K562 (cell line): ENCODE data around the gene TCF12. TPM values are rescaled to one million over a fixed set of nuclear protein-coding genes. Genes with fewer than 3 reads are reported as not detected.

ENCODE experiments used
- ATAC-seq: fragments of 200-7000 bp; cut with Tn5 transposase; 3 replicates; pipeline ENCODE4 v1.9.1; 2020; ENCODE audit warnings: moderate library complexity
- BruUV-seq: library from RNA; stranded (reverse); fragments of 400-500 nt; replicated peaks from 2 replicates; lab custom pipeline; 2021; lab: Mats Ljungman, UMichigan
- CTCF ChIA-PET: fragments of 300-600 bp; formaldehyde crosslinking; extraction: SDS; loops from one replicate; lab custom pipeline; 2021; ENCODE audit warnings: low intra/inter-chr PET ratio; lab: Yijun Ruan, JAX
- POLR2A ChIA-PET: fragments of 300-600, 350-650 bp; sonication (Branson Sonifier 250); formaldehyde crosslinking; extraction: SDS; loops from one replicate; lab custom pipeline; 2021; ENCODE audit warnings: antibody characterized with exemption, inconsistent platforms; lab: Yijun Ruan, JAX
- DNase-seq, 4 experiments: peaks; one replicate each; pipeline versions ENCODE4 v3.0.0 to v3.0.0-alpha.2; 2011 to 2018; ENCODE audit warnings: low spot score in 3 of 4, mixed read lengths in 3 of 4; ENCODE audit errors: extremely low read depth in 1 of 4
- FAIRE-seq: peaks from 2 replicates; lab custom pipeline; 2011; peaks lifted over from hg19 to GRCh38; lab: Jason Lieb, UNC
- H2AFZ ChIP-seq: 2 replicates; pipeline ENCODE4 v1.6.0; 2011; ENCODE audit warnings: low read depth, low read length, control low read depth, inconsistent platforms
- H3K27ac ChIP-seq: fragments of 200-600 bp; 3 replicates; pipeline ENCODE4 v1.8.0; 2011; ENCODE audit warnings: low read depth, mild to moderate bottlenecking, control low read depth, inconsistent platforms, low read length, moderate library complexity, mixed read lengths; ENCODE audit errors: extremely low read depth
- H3K27me3 ChIP-seq, 2 experiments: fragments of 300-600 bp in 1 of 2; 2 replicates in 1 of 2; 3 replicates in 1 of 2; pipeline versions ENCODE4 v1.6.0 to v1.8.0; 2011; ENCODE audit warnings: inconsistent platforms in 2 of 2, low read length in 2 of 2, mild to moderate bottlenecking in 1 of 2, mixed read lengths in 1 of 2, moderate library complexity in 1 of 2; ENCODE audit not compliant: control insufficient read depth in 2 of 2, insufficient read depth in 2 of 2
- H3K36me3 ChIP-seq: fragments of 300-600 bp; 3 replicates; pipeline ENCODE4 v1.8.0; 2011; ENCODE audit warnings: mild to moderate bottlenecking, low read length, inconsistent platforms; ENCODE audit not compliant: control insufficient read depth, insufficient read depth
- H3K4me1 ChIP-seq, 2 experiments: fragments of 200-600 bp in 1 of 2; replicated peaks in 1 of 2; 2 replicates in 1 of 2; 3 replicates in 1 of 2; pipeline versions ENCODE4 v1.5.1 to v1.8.0; 2011; ENCODE audit warnings: inconsistent platforms in 2 of 2, low read length in 2 of 2, mild to moderate bottlenecking in 1 of 2, mixed read lengths in 1 of 2, moderate library complexity in 1 of 2; ENCODE audit not compliant: control insufficient read depth in 2 of 2, insufficient read depth in 2 of 2
- H3K4me2 ChIP-seq: 2 replicates; pipeline ENCODE4 v1.6.1; 2011; ENCODE audit warnings: low read length, control low read depth, inconsistent platforms, mixed read lengths; ENCODE audit not compliant: insufficient read depth
- H3K4me3 ChIP-seq: fragments of 200-600 bp; sonication (generic), shearing (Covaris generic); 2 replicates; pipeline ENCODE4 v1.5.1; 2016; ENCODE audit warnings: control low read depth, inconsistent platforms
- H3K79me2 ChIP-seq: fragments of 200-600 bp; 3 replicates; pipeline ENCODE4 v1.8.0; 2011; ENCODE audit warnings: low read length, inconsistent platforms; ENCODE audit not compliant: control insufficient read depth, insufficient read depth
- H3K9ac ChIP-seq, 2 experiments: 2 replicates each; pipeline versions ENCODE4 v1.6.0 to v1.6.1; 2011; ENCODE audit warnings: low read depth in 2 of 2, low read length in 2 of 2, control low read depth in 1 of 2, inconsistent platforms in 1 of 2, mild to moderate bottlenecking in 1 of 2, mixed read lengths in 1 of 2; ENCODE audit not compliant: insufficient read depth in 1 of 2
- H3K9me1 ChIP-seq: one replicate; pipeline ENCODE4 v1.6.0; 2011; ENCODE audit warnings: inconsistent platforms, mild to moderate bottlenecking, low read length, moderate library complexity; ENCODE audit not compliant: control insufficient read depth, insufficient read depth
- H3K9me3 ChIP-seq: replicated peaks from 2 replicates; pipeline ENCODE4 v1.5.1; 2011; ENCODE audit warnings: low read depth, low read length, inconsistent platforms; ENCODE audit not compliant: control insufficient read depth, insufficient read depth
- H4K20me1 ChIP-seq: replicated peaks from 2 replicates; pipeline ENCODE4 v1.6.1; 2011; ENCODE audit warnings: low read length, inconsistent platforms, mixed read lengths; ENCODE audit not compliant: control insufficient read depth, insufficient read depth
- CREB3L1 ChIP-seq: fragments of 450-650 bp; IDR thresholded peaks from 2 replicates; pipeline ENCODE4 v1.6.1; 2014; ENCODE audit warnings: low read depth, mild to moderate bottlenecking, moderate library complexity, borderline replicate concordance
- MTA2 ChIP-seq: fragments of 450-650 bp; IDR thresholded peaks from 2 replicates; pipeline ENCODE4 v1.6.1; 2016; ENCODE audit warnings: low read depth
- POLR2H ChIP-seq: IDR thresholded peaks from 2 replicates; pipeline ENCODE4 v1.6.1; 2016; ENCODE audit warnings: missing genetic modification characterization, low read depth, mild to moderate bottlenecking, control low read depth, missing compliant biosample characterization, moderate library complexity
- ZBTB2 ChIP-seq: fragments of 450-650 bp; IDR thresholded peaks from 2 replicates; pipeline ENCODE4 v1.6.1; 2016; ENCODE audit warnings: antibody characterized with exemption
- WGBS: fragments of 100-300 bp; shearing (Covaris generic); methylation state at CpG from one replicate; pipeline ENCODE4 v1.1.6; 2016; ENCODE audit warnings: low coverage, mixed read lengths; ENCODE audit not compliant: insufficient coverage; ENCODE audit errors: missing lambda C conversion rate; 5-methylcytosine and 5-hydroxymethylcytosine counted together
- in situ Hi-C: fragments of 300-500 bp; cut with MboI; formaldehyde crosslinking; loops from 4 replicates; pipeline ENCODE4 v1.15.0; 2018; ENCODE audit warnings: inconsistent platforms, mixed read lengths
- intact Hi-C: fragments of 100-400 bp; cut with micrococcal nuclease; formaldehyde crosslinking; loops from 2 replicates; pipeline ENCODE4 v1.14.2; 2022
- polyA plus RNA-seq, 8 experiments: library from polyadenylated mRNA; depleted of rRNA in 4 of 8; stranded (reverse) in 5 of 8; unstranded in 3 of 8; fragments of >200 nt; fragmentation: Nextera tagmentation in 2 of 8; fragmentation: Illumina TruSeq in 1 of 8; extraction: Ambion mirVana in 2 of 8; extraction: Trizol in 1 of 8; gene quantifications; 2 replicates each; pipeline versions ENCODE4 v1.2.1 to v1.2.3, GENCODE V29; 2011 to 2014; ENCODE audit warnings: inconsistent platforms in 1 of 8, missing spikeins in 1 of 8
- total RNA-seq, 7 experiments: library from RNA; depleted of rRNA in 6 of 7; stranded (reverse); fragments of >200 nt in 6 of 7; fragmentation: Illumina TruSeq in 2 of 7; extraction: Trizol in 2 of 7; gene quantifications; 2 replicates each; pipeline versions ENCODE4 v1.2.1 to v1.2.3, GENCODE V29; 2011 to 2021; ENCODE audit warnings: low replicate concordance in 1 of 7
- TF ChIP-seq, protein P1 (sequence below): sonication (generic); formaldehyde crosslinking; IDR thresholded peaks from 2 replicates; pipeline ENCODE4 v1.9.0; 2022; ENCODE audit warnings: mild to moderate bottlenecking, missing genetic modification reagents
- TF ChIP-seq, protein P2 (sequence below): fragments of 450-650 bp; IDR thresholded peaks from 2 replicates; pipeline ENCODE4 v1.6.1; 2018; ENCODE audit not compliant: partially characterized antibody

TCF12 gene
- total and polyA plus RNA-seq, 9 of the 15 experiments (the other 6 are each of a cell fraction or from before 2014, with no cell fraction given): 10.5 to 132 (median 52.9) TPM

- Histone ChIP-seq H3K4me3 (no peak overlapping the region), H2AFZ (no peak overlapping the region), H3K27me3 (no peaks in the 10 kb centered on the region), H3K36me3 (peaks cover 50% of the 10 kb centered on the region), H3K4me1 (no peaks in the 10 kb centered on the region), H3K79me2 (no peaks in the 10 kb centered on the region), H3K4me2 (no peak overlapping the region), H3K27ac (no peak overlapping the region), H3K9ac (no peak overlapping the region), H3K9me3 (no peaks in the 10 kb centered on the region), H3K9me1 (no peaks in the 10 kb centered on the region), H4K20me1 (no peaks in the 10 kb centered on the region)
- in situ Hi-C loops: no loop called here
- ATAC-seq (no peak), FAIRE-seq (no peak), DNase-seq (no peak)
- intact Hi-C loops: no loop called here
- BruUV-seq: no TSS peak
- POLR2A ChIA-PET: no interaction called here
- WGBS: 75% methylated on average over 2 of the region's 2 CpGs
- CTCF ChIA-PET: no interaction called here
- TF ChIP-seq POLR2H (tag) (no peak), CREB3L1 (no peak), MTA2 (no peak), ZBTB2 (no peak)
- TF ChIP-seq, protein P1, sequence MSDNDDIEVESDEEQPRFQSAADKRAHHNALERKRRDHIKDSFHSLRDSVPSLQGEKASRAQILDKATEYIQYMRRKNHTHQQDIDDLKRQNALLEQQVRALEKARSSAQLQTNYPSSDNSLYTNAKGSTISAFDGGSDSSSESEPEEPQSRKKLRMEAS: no peak
- TF ChIP-seq, protein P2, sequence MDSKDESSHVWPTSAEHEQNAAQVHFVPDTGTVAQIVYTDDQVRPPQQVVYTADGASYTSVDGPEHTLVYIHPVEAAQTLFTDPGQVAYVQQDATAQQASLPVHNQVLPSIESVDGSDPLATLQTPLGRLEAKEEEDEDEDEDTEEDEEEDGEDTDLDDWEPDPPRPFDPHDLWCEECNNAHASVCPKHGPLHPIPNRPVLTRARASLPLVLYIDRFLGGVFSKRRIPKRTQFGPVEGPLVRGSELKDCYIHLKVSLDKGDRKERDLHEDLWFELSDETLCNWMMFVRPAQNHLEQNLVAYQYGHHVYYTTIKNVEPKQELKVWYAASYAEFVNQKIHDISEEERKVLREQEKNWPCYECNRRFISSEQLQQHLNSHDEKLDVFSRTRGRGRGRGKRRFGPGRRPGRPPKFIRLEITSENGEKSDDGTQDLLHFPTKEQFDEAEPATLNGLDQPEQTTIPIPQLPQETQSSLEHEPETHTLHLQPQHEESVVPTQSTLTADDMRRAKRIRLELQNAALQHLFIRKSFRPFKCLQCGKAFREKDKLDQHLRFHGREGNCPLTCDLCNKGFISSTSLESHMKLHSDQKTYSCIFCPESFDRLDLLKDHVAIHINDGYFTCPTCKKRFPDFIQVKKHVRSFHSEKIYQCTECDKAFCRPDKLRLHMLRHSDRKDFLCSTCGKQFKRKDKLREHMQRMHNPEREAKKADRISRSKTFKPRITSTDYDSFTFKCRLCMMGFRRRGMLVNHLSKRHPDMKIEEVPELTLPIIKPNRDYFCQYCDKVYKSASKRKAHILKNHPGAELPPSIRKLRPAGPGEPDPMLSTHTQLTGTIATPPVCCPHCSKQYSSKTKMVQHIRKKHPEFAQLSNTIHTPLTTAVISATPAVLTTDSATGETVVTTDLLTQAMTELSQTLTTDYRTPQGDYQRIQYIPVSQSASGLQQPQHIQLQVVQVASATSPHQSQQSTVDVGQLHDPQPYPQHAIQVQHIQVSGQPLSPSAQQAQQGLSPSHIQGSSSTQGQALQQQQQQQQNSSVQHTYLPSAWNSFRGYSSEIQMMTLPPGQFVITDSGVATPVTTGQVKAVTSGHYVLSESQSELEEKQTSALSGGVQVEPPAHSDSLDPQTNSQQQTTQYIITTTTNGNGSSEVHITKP: peak; percentile 78
Measured at GRCh38 chr15:57237301-57237642, 318.8 kb downstream of the TCF12 start.
